PC-3 (cell line): ENCODE results near the gene GNAZ. TPM values are rescaled to one million over a fixed set of nuclear protein-coding genes. Genes with fewer than 3 reads are reported as not detected.

Experiments used
- ATAC-seq: fragments of 200-7000 bp; cut with Tn5 transposase; 2 replicates; pipeline ENCODE4 v1.9.1; 2020; ENCODE audit warnings: mild to moderate bottlenecking, moderate library complexity
- BruUV-seq: library from RNA; stranded (reverse); fragments of 400-500 nt; replicated peaks from 2 replicates; lab custom pipeline; 2021; lab: Mats Ljungman, UMichigan
- CTCF ChIA-PET: fragments of 300-600 bp; sonication (Branson Sonifier 250); formaldehyde crosslinking; loops from one replicate; lab custom pipeline; 2022; ENCODE audit warnings: antibody characterized with exemption; lab: Charles Lee
- POLR2A ChIA-PET: fragments of 300-600 bp; sonication (Branson Sonifier 250); formaldehyde crosslinking; loops from one replicate; lab custom pipeline; 2022; ENCODE audit warnings: antibody characterized with exemption; ENCODE audit not compliant: unreplicated experiment; lab: Charles Lee
- DNase-seq: peaks from one replicate; pipeline ENCODE4 v3.0.0-alpha.2; 2015
- H2AFZ ChIP-seq: fragments of 300-600 bp; sonication (generic); 2 replicates; pipeline ENCODE4 v1.6.0; 2016; ENCODE audit warnings: antibody characterized with exemption, low read length
- H3F3A ChIP-seq: fragments of 300-600 bp; sonication (generic); one replicate; pipeline ENCODE4 v1.6.0; 2017; ENCODE audit warnings: antibody characterized with exemption, low read length, control low read depth, mild to moderate bottlenecking; ENCODE audit not compliant: unreplicated experiment
- H3K27ac ChIP-seq: fragments of 300-600 bp; sonication (generic); 2 replicates; pipeline ENCODE4 v1.5.1; 2016; ENCODE audit warnings: mild to moderate bottlenecking, low read length
- H3K27me3 ChIP-seq: fragments of 300-600 bp; sonication (generic); 2 replicates; pipeline ENCODE4 v1.6.1; 2016; ENCODE audit warnings: low read length, mixed read lengths
- H3K36me3 ChIP-seq: fragments of 300-600 bp; sonication (generic); 2 replicates; pipeline ENCODE4 v1.6.1; 2016; ENCODE audit warnings: low read depth, mixed run types, low read length, mixed read lengths
- H3K4me1 ChIP-seq: fragments of 300-600 bp; sonication (generic); 2 replicates; pipeline ENCODE4 v1.5.1; 2016; ENCODE audit warnings: low read length; ENCODE audit not compliant: insufficient read depth
- H3K4me2 ChIP-seq: fragments of 300-600 bp; sonication (generic); 2 replicates; pipeline ENCODE4 v1.6.0; 2016; ENCODE audit warnings: low read length
- H3K4me3 ChIP-seq: fragments of 300-600 bp; sonication (generic); 2 replicates; pipeline ENCODE4 v1.5.1; 2016; ENCODE audit warnings: mild to moderate bottlenecking, low read length, mixed read lengths
- H3K79me2 ChIP-seq: fragments of 300-600 bp; sonication (generic); 2 replicates; pipeline ENCODE4 v1.6.1; 2017; ENCODE audit warnings: low read length, mixed read lengths
- H3K9ac ChIP-seq: fragments of 300-600 bp; sonication (generic); 2 replicates; pipeline ENCODE4 v1.6.0; 2016; ENCODE audit warnings: mild to moderate bottlenecking, low read length
- H3K9me2 ChIP-seq: fragments of 300-600 bp; sonication (generic); replicated peaks from 2 replicates; pipeline ENCODE4 v1.6.1; 2016; ENCODE audit warnings: mixed run types, low read length, mixed read lengths
- H3K9me3 ChIP-seq: fragments of 300-600 bp; sonication (generic); 2 replicates; pipeline ENCODE4 v1.6.1; 2016; ENCODE audit warnings: low read length, mixed read lengths
- H4K20me1 ChIP-seq: fragments of 300-600 bp; sonication (generic); 2 replicates; pipeline ENCODE4 v1.6.1; 2016; ENCODE audit warnings: low read length, mixed read lengths
- CTCF ChIP-seq: fragments of 300-600 bp; sonication (generic); conservative IDR thresholded peaks from 2 replicates; pipeline ENCODE4 v1.5.1; 2017; ENCODE audit warnings: antibody characterized with exemption, low read depth, mild to moderate bottlenecking, low read length
- EZH2 ChIP-seq: fragments of 300-600 bp; sonication (generic); IDR thresholded peaks from one replicate; pipeline ENCODE4 v1.6.1; 2017; ENCODE audit warnings: antibody characterized with exemption, mild to moderate bottlenecking, low read length; ENCODE audit not compliant: unreplicated experiment
- EZH2phosphoT487 ChIP-seq: fragments of 300-600 bp; sonication (generic); IDR thresholded peaks from 2 replicates; pipeline ENCODE4 v1.6.1; 2018; ENCODE audit warnings: mild to moderate bottlenecking, antibody characterized with exemption, low read length, borderline replicate concordance
- intact Hi-C: fragments of 100-400 bp; cut with micrococcal nuclease; formaldehyde crosslinking; loops from 2 replicates; pipeline ENCODE4 v1.9.0; 2023
- total RNA-seq: library from RNA; depleted of rRNA; stranded (reverse); fragments of >200 nt; gene quantifications from 2 replicates; pipeline ENCODE4 v1.2.3, GENCODE V29; 2014

Gene GNAZ
- total RNA-seq, 1 experiment from 2014 or later = 14.4 TPM

DNA sequence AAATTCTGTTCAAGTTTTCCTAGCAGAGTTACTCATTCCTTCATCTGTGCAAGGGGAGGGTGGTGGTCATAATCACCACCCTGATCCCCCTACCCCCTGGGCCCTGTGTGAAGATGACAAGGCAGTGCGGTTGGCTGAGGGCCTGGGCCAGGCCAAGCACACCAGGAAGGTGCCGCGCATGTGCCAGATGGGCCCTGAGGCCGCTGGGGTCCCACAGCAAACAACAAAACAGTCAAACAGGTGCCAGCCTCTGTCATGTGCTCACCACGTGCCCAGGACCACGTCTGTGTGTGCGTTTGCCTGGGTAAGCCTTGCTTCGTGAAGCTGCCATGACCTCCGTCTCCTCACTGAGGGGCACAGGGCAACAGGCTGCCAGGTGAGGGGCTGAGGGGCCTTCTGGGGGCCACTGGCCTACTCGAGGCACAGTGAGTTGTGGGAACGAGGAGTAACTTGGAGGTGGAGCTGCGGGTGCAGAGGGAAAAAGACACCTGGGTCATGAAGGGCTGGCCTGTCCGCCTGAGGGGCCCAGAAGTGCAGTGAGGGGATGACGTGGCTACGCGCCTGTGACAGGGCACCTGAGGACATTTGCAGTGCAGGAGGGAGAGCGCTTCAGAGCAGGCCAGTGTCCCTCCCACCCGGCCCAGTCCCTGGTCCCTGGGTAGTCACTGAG is 45.6 kb downstream of the GNAZ start:
- POLR2A ChIA-PET = no interaction called here
- no TSS peak for BruUV-seq
- no peak for TF ChIP-seq EZH2phosphoT487
- no peak for TF ChIP-seq CTCF
- no peak for TF ChIP-seq EZH2
- CTCF ChIA-PET = no interaction called here
- H3K9me3 ChIP-seq = no peaks in the 10 kb centered on the region
- no peak for DNase-seq
- no peaks in the 10 kb centered on the region for H3K79me2 ChIP-seq
- H3K9ac ChIP-seq = no peak overlapping the region
- no peaks in the 10 kb centered on the region for H3F3A ChIP-seq
- ATAC-seq = no peak
- intact Hi-C loops = no loop called here
- H3K36me3 ChIP-seq = no peaks in the 10 kb centered on the region
- no peaks in the 10 kb centered on the region for H4K20me1 ChIP-seq
- no peak overlapping the region for H3K4me3 ChIP-seq
- no peak overlapping the region for H2AFZ ChIP-seq
- H3K4me1 ChIP-seq = no peaks in the 10 kb centered on the region
- no peak overlapping the region for H3K4me2 ChIP-seq
- no peaks in the 10 kb centered on the region for H3K27me3 ChIP-seq
- H3K9me2 ChIP-seq = no peaks in the 10 kb centered on the region
- no peak overlapping the region for H3K27ac ChIP-seq

DNA sequence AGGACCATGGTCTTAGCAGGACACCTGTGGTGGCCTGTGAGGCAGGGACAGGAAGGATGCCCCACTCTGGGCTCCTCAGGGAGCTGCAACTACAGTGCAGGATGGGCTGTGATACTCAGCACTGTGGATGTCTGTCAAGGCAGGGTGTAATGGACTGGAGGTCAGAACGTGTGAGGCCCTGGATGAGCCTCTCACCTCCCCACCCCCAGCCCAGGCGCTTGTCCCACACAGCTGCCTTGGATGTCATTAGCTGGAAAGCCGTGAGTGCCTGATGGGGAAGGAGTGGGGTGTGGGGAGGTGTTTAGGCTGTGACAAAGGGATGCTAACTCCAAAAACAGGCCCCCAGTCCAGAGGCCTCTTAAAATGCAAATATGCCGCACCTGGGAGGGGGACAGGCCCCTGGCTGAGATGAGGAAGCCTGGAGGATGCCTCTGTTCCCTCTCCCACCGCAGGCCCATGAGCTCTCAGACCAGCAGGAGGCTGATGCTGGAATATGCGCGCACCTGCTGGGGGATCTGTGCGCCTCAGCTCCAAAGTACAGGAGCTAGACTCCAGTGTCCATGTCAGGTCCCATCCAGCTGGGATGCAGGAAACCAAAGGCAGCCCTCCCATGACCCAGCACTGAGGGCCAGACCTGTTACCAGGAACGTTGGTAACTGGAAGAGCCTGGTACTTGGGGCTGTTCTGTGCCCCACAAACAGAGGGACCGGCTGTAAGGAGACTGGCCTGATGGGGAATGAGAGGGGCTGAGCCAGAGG is 46.4 kb downstream of the GNAZ start:
- H3K27me3 ChIP-seq = no peaks in the 10 kb centered on the region
- ATAC-seq (no peak), DNase-seq (no peak)
- BruUV-seq = no TSS peak
- POLR2A ChIA-PET = no interaction called here
- no peaks in the 10 kb centered on the region for H3K9me3 ChIP-seq
- no peaks in the 10 kb centered on the region for H3K4me1 ChIP-seq
- intact Hi-C loops = no loop called here
- no peak for TF ChIP-seq EZH2
- no peak for TF ChIP-seq CTCF
- TF ChIP-seq EZH2phosphoT487 = no peak
- no peaks in the 10 kb centered on the region for H3K79me2 ChIP-seq
- H3K9ac ChIP-seq = no peak overlapping the region
- H3K9me2 ChIP-seq = no peaks in the 10 kb centered on the region
- H3K27ac ChIP-seq = no peak overlapping the region
- no peak overlapping the region for H2AFZ ChIP-seq
- H3K36me3 ChIP-seq = no peaks in the 10 kb centered on the region
- H3F3A ChIP-seq = no peaks in the 10 kb centered on the region
- no peak overlapping the region for H3K4me3 ChIP-seq
- CTCF ChIA-PET = no interaction called here
- no peaks in the 10 kb centered on the region for H4K20me1 ChIP-seq
- H3K4me2 ChIP-seq = no peak overlapping the region

- ChIA-PET CTCF (no interaction called here), POLR2A (no interaction called here)
- intact Hi-C loops = no loop called here
- Histone ChIP-seq H3K27me3 (no peaks in the 10 kb centered on the region), H3K9ac (no peak overlapping the region), H3K79me2 (no peaks in the 10 kb centered on the region), H3K9me3 (no peaks in the 10 kb centered on the region), H3K4me3 (no peak overlapping the region), H3K27ac (no peak overlapping the region), H3K36me3 (no peaks in the 10 kb centered on the region), H4K20me1 (no peaks in the 10 kb centered on the region), H3K4me1 (no peaks in the 10 kb centered on the region), H3K9me2 (no peaks in the 10 kb centered on the region), H2AFZ (no peak overlapping the region), H3F3A (no peaks in the 10 kb centered on the region), H3K4me2 (no peak overlapping the region)
- no peak for DNase-seq
- no peak for TF ChIP-seq EZH2phosphoT487
- TF ChIP-seq CTCF = no peak
- no TSS peak for BruUV-seq
- no peak for ATAC-seq
Measured at GRCh38 chr22:23117275-23117674, 47.0 kb downstream of the GNAZ start.
